ENCODE measurements around the gene MAGIX.
A peak's percentile ranks its signal among the peaks of the same experiment; 100 is the strongest.
"Not testable (repeated sequence)": the region's sequence is repeated elsewhere in the genome, so short reads cannot be mapped to it uniquely, and the experiment has no call there.

The MAGIX gene

DNA sequence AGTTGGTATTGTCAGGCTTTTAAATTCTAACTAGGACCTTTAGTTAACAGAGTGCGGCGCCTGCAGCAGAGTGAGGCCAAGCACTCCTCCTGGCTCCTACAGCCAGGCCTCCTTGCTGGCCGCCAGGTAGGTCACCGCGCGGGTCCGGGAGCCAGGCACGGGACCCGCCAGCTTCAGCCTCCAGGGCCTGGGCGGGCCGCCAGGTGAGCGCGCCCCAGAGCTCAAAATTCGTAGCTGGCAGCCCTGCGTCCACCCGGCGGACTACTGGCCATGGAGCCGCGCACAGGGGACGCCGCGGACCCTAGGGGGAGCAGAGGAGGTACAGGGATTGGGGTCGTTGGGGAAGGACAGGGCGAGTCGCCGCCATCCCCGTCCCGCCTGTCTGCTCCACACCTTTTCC, at the start of gene MAGIX:
MAGIX (plus strand) TSS at position 139 of the 400 bp plus-strand sequence; CDS start at position 271, 132 bp downstream.
- no peak for DNase-seq (ENCODE audit: low read depth in 2 of 2)

DNA sequence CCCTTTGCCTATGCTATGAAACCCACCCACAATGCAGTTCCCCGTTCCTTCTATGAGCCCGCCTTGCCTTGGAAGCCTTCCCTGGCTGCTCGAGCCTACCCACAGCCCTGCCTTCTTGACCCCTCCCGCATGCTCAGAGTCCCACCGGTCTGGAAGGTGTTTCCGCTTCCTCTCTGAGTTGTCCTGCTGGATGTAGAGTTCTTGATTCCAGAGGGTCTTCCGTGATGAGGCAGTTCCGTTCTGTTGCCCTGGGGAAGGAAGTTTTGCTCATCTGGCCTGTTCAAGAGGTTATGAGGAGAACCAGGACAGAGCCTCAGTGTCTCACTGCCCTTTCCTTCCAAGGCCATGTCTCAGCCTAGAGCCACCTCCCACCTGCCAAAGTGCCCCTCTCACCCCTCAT, 46.5 kb upstream of the MAGIX start:
- DNase-seq (ENCODE audit: low read depth in 2 of 2), result no peak

DNA sequence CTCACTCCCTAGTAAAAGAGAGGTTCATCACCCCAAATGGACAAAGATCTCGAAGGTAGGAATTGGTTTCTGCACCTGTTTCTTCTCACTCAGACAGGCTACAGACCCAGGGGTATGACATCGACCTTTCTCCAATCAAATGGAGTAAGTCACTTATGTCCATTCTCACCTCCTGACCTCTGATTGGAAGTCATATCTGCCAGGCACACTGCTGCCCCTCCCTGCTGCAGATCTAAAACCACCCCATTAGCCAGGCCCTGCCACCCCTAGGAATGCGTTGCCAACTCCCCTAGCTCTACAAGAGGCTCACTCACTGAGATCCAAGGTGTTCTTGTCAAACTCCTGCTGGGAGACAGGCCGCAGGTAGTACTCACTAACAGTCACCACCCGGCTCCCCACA, 45.8 kb upstream of the MAGIX start:
- DNase-seq (ENCODE audit: low read depth in 2 of 2), result no peak

DNA sequence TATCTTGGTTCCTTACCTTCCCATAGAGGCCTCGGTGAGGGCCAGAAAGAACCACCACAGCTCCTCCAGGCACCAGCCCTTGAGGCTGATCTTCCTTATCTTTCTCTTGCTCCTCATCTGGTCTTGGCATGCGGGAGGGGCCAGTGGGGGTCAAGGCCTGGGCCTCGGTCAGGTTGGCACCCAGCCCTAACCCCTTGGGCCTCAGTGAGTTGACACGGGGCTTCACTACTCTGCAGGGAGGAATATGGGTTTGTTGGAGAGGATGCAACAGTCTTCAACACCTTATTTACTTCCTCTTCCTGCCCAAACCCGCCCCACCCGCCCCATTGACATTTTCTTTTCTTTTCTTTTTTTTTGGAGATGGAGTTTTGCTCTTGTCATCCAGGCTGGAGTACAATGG, 45.0 kb upstream of the MAGIX start:
- DNase-seq (ENCODE audit: low read depth in 2 of 2), result no peak

DNA sequence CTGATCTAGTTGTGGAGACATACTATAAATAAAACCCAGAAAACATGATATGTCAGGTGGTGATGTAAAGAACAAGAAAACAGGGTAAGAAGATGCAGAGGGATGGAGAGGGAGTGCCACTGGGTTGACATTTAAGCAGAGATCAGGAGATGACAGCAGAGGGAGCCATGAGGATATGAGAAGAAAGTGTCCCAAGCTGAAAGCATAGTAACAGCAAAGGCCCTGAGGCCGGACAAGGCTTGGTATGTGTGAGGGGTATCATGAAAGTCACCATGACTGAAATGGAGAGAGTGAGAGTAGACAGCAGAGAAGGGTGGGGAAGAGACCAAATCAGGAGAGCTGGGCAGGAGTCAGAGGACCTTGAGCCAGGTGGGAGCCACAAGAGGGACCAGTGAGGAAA, 42.5 kb upstream of the MAGIX start:
- no peak for DNase-seq (ENCODE audit: low read depth in 2 of 2)

DNA sequence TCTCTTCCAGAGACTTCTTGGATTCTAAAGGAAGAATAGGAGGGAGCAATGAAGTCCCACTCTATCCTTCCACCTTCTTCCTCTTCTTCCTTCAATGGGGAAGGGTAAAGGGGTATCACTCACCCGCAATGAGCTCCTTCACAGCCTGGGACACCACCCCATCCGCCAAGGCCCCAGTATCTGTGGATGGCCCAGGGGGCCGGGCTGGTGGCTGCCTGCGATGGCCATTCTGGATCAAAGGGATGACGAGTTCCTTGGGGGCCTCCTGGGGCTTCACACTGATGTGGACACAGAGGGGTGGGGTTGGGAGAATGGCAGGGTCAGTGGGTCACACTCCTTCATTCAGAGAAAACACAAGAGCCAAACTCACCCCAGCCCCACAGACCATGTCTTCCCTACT, 40.1 kb upstream of the MAGIX start:
- no peak for DNase-seq (ENCODE audit: low read depth in 2 of 2)

DNA sequence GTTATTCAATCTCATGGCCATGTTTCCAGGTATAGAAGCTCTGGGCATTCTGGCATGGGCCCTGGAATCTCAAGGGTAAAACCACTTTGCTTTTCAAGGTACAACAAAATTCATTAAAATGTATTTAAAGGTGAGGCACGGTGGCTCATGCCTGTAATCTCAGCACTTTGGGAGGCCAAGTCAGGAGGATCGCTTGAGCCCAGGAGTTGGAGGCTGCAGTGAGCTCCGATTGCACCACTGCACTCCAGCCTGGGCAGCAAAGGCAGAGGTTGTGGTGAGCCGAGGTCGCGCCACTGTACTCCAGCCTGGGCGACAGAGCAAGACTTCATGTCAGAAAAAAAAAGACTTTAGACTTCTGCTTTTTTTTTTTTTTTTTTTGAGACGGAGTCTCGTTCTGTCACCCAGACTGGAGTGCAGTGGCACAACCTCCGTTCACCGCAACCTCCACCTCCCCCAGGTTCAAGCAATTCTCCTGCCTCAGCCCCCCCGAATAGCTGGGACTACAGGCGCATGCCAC, 34.8 kb upstream of the MAGIX start:
- not testable (repeated sequence) for DNase-seq (ENCODE audit: low read depth in 2 of 2)

DNA sequence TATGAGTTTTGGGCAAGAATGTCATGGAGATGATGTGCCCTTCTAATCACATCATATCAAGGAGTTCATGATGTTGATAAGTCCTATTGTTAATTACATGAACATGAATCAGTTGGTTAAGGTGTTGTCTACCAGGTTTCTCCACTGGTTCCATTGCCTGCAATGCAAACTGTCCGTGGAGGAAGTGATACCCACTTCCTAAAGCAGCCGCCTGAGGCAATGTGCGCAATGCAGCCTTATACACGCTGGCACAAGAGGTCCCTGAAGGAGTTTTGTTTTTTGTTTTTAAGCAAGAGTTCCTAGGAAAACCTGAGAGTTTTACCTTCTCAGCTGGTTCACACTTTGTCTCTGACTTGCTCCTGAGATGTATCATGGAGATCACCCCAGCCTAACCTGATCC, 33.1 kb upstream of the MAGIX start:
- no peak for DNase-seq (ENCODE audit: low read depth in 2 of 2)

DNA sequence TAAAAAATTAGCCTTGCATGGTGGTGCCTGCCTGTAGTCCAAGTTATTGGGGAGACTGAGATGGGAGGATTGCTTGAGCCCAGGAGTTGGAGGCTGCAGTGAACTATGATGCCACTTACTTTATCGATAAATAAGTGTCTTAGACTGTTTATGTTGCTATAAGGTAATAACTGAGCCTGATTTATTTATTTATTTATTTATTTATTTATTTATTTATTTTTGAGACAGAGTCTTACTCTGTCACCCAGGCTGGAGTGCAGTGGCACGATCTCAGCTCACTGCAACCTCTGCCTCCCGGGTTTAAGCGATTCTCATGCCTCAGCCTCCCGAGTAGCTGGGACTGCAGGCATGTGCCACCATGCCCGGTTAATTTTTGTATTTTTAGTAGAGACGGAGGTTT, 30.3 kb upstream of the MAGIX start:
- not testable (repeated sequence) for DNase-seq (ENCODE audit: low read depth in 2 of 2)

DNA sequence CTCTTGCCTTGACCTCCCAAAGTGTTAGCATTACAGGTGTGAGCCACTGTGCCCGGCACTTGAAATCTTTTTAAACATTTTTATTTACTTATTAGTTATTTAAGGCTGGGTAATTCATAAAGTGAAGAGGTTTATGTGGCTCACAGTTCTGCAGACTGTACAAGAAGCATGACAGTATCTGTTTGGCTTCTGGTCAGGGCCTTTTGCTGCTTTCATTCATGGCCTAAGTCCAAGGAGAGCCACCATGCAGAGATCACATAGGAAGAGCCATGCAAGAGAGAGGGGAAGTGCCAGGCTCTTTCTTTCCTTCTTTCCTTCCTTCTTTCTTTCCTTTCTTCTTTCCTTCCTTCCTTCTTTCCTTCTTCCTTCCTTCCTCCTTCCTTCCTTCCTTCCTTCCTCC, 28.8 kb upstream of the MAGIX start:
- no peak for DNase-seq (ENCODE audit: low read depth in 2 of 2)

DNA sequence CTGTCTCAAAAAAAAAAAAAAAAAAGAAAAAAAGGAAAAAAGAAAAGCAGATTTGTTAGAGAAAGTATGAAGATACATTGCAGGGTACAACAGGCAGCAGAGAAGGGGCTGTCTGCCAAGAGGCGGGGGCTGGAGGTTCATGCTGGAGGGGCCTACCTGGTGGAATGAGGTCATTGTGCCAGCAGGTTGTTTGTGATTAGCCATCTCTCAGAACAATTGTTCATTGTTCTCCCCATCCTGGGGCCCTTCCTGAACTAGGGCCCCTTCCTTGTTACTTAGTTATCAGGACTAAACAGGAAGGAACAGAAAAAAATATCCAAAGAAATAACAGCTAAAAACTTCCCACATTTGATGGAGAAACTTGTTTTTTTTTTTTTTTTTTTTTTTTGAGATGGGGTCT, 25.1 kb upstream of the MAGIX start:
- DNase-seq (ENCODE audit: low read depth in 2 of 2), result no peak

DNA sequence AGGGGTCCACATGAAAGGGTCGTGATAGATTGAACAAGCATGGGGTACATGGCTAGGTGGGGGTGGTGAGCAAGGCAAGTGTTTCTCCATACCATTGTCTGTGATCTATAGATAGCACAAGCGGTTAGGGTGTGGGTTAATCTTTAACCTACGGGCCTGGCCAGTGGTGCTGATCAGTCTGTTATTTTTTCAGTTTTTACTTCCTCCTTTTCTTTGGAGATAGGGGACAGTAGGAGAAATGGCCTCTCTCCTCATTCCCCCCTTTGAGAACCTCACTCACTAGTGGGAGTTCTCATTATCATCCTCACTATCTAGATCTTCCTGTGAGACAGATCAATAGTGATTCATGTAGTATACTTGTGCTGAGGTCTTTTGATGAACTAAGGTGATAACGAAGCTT, 22.8 kb upstream of the MAGIX start:
- no peak for DNase-seq (ENCODE audit: low read depth in 2 of 2)

DNA sequence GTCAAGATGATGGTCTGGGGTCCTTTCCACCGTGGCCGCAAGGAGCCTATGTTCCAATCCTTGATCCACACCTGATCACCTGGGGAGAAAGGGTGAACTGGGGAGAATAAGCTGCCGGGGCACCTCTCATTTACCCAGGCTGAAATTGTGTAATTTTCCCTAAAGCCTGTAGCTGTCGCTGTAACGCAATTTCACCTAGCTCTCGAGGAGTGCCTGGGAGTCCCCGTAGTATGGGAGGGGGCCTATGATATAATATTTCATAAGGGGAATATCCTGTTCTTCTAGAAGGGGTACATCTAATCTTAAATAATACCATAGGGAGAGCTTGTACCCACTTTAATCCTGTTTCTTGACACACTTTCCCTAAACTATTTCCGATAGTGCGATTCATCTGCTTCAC, 20.3 kb upstream of the MAGIX start:
- not testable (repeated sequence) for DNase-seq (ENCODE audit: low read depth in 2 of 2)

DNA sequence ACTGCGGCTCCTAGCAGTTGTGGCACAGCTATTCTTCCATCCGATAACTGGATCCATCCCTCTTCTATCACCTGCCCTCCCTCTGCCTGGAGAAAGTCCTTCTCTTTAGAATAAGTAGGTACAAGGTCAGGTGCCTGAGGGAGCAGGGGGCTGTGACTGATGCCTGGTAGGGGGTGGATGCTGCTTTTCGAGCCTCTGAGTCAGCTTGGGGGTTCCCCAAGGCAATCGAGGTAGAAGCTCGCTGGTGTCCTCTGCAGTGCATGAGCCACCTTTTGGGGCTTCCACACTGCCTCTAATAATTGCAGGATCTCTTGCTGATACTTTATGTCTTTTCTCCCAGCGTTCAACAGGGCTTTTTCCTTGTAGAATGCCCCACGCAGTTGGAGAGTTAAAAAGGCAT, 19.4 kb upstream of the MAGIX start:
- not testable (repeated sequence) for DNase-seq (ENCODE audit: low read depth in 2 of 2)

DNA sequence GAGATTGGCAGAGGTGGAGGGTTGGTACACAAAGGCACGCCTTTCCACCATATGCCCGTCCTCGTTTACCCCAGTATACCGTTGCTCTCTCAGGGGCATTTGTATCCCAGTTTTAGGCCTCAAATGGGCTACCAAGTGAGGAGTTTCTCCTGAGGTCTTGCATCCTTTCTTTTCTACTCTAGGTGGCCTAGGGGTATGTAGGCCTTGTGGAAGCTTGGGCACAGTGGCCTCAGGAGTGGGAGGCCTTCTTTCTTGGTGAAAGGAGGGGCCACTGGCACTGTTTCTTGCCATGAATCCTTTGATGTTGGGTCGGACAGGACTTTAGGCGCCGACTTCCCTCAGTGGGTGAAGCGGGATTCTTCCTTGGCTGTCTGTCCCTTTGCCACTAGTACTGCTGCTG, 15.3 kb upstream of the MAGIX start:
- no peak for DNase-seq (ENCODE audit: low read depth in 2 of 2)

DNA sequence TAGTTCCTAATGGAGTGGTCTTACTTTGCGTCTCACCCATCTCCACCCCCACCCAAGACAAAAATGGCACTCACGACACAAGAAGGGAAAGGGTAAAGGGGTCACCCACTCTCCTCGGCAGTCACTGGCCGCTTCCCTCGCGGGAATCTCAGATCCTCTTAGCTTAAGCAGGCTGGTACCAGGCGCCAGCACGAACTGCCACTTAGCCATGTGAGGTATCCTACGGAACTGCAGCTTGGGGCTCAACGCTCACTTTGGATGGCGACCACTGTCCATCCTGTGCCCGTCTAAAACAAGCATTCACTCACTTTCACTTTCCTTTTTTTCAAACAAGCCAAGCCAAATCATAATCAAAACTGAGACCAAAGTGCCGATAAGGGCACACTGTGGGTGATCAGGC, 14.6 kb upstream of the MAGIX start:
- DNase-seq (ENCODE audit: low read depth in 2 of 2), result no peak

DNA sequence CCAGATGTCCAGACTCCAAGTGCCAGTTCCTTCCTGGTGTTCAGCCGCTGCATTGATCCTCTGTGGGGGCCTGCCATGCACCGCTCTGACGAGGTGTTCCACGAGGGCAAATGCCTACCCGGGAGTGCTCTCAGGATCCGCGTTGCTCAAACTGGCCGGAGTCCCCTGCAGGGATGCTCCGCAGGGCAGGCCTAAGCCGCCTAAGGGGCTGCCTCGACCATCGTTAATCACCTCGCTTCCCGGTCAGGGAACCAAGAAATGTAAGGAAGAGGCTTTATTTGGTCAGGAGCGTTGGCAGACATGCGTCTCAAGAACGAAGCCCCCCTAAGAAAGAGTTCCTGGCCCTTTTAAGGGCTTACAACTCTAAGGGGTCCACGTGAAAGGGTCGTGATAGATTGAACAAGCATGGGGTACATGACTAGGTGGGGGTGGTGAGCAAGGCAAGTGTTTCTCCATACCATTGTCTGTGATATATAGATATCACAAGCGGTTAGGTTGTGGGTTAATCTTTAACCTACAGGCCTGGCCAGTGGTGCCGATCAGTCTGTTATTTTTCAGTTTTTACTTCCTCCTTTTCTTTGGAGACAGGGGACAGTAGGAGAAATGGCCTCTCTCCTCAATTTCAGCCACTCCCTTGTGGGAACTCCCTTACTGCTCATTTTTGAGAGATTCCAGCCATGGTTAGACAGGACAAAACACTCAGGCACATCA, 14.0 kb upstream of the MAGIX start:
- DNase-seq (ENCODE audit: low read depth in 2 of 2), result not testable (repeated sequence)

DNA sequence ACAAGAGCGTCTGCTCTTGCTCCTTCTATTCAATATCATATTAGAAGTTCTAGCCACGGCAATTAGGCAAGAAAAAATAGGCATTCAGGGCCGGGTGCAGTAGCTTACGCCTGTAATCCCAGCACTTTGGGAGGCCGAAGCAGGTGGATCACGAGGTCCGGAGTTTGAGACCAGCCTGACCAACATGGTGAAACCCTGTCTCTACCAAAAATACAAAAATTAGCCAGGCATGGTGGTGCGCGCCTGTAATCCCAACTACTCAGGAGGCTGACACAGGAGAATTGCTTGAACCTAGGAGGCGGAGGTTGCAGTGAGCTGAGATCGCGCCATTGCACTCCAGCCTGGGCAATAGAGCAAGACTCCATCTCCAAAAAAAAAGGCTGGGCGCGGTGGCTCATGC, 13.3 kb upstream of the MAGIX start:
- not testable (repeated sequence) for DNase-seq (ENCODE audit: low read depth in 2 of 2)

DNA sequence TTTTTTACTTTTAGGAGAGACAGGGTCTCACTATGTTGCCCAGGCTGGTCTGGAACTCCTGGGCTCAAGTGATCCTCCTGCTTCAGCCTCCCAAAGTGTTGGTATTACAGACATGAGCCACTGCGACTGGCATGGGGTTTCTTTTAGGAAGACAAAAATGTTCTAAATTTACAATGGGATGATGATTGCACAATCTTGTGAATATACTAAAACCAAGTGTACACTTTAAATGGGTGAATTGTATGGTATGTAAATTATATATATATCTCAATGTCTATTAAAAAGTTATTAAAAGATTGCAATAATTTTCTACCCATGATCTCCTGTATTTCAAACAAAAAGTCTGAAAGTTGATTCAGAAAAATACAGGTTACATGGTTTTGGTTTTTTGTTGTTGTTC, 9.1 kb upstream of the MAGIX start:
- no peak for DNase-seq (ENCODE audit: low read depth in 2 of 2)

DNA sequence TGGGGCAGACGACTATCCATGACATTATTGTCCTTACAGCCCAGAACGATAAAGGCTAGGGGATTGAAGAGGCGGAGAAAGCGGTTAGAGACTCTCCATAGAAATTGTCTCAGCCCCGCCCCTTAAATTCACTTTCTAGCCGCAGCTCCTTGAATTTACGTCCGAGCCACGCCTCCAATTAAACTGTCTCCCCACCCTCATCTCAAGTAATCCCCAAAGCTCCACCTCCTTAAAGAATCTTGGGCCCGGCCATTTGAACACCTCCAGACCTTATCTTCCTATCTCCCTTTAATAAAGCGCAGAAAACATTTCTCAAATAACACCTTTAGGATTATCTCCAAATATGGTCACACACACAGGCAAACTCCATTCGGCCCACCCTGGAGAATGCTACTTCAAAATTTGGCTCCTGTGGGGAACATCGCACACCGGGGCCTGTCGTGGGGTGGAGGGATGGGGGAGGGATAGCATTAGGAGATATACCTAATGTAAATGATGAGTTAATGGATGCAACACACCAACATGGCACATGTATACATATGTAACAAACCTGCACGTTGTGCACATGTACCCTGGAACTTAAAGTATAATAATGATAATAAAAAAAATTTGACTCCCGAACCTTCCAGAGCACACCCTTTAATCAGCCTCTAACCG, 7.2 kb upstream of the MAGIX start:
- no peak for DNase-seq (ENCODE audit: low read depth in 2 of 2)

DNA sequence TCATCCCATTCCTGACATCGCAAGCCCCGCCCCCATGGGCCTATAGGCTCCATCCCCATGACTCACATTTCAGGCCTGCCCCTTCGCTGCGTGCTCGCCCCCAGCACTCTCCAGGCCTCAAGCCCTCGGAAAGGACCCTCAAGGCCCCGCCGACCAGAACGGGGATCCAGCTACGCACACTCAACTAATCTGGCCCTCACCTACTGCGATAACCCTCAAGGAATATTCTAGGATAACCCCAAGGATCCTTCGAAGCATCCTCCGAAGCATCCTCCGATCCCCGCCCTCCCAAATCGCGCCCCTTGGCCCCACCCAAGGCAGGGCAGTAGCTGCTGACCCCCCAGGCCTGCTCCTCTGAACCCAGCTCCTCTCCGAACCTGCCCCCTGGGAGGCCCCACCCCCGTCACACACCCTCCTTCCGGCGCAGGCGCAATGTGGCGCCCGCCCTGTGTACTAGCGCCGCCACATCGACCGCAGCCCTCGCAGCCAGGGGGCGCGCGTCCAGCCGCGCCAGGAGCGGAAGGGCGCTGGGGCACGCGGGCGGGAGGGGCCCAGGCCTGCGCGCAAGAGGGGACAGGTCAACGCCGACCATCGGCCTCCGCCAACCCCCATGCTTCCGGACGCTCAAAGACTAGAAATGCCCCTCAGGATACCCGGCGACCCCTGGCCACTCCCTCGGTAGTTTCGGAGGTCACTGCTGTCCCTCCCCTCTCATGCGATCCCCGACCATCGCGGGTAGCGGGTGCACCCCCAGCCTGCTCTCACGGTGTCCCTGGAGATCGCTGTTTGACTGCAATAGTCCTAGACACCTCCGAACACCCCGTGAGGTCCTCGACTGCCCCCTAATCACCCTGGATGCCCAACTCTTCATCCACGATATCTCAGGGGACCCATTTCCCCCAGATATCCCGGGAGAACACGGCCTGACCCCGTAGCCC, 6.4 kb upstream of the MAGIX start:
- DNase-seq (ENCODE audit: low read depth in 2 of 2), result peak; percentile 62 to 75

DNA sequence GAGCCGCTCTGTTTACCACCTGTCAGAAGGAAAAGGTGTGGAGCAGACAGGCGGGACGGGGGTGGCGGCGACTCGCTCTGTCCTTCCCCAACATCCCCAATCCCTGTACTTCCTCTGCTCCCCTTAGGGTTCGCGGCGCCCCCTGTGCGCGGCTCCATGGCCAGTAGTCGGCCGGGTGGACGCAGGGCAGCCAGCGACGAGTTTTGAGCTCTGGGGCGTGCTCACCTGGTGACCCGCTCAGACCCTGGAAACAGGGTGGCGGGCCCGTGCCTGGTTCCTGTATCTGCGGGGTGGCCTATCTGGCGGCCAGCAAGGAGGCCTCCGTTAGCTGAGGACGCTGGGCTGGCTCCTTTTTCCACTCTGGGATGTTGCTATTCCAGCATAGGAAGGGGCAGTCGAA, 5.4 kb upstream of the MAGIX start:
- no peak for DNase-seq (ENCODE audit: low read depth in 2 of 2)

All from stimulated activated CD8-positive, alpha-beta memory T cell treated with anti-CD3 and anti-CD28 coated beads, Interleukin-2, amount 100 ng/mL, for 1 hour (primary cell).